H1 (cell line): ENCODE measurements around the gene NFIX. TPM values are rescaled to one million over a fixed set of nuclear protein-coding genes. Genes with fewer than 3 reads are reported as not detected.

Experiments used
- CTCF ChIA-PET: fragments of 300-600 bp; sonication (Branson Sonifier 250); formaldehyde crosslinking; loops from one replicate; lab custom pipeline; 2021; ENCODE audit not compliant: partially characterized antibody; lab: Charles Lee
- POLR2A ChIA-PET: fragments of 300-600 bp; sonication (Branson Sonifier 250); formaldehyde crosslinking; loops from one replicate; lab custom pipeline; 2021; ENCODE audit warnings: inconsistent platforms; ENCODE audit not compliant: partially characterized antibody; lab: Charles Lee
- DNase-seq, 2 experiments: peaks; one replicate each; pipeline versions ENCODE4 v3.0.0 to v3.0.0-alpha.2; 2010 to 2022; ENCODE audit warnings: low spot score in 2 of 2, low read depth in 1 of 2, mixed read lengths in 1 of 2
- FAIRE-seq: peaks from 2 replicates; lab custom pipeline; 2011; peaks lifted over from hg19 to GRCh38; lab: Jason Lieb, UNC
- H2AFZ ChIP-seq: 2 replicates; pipeline ENCODE4 v1.8.1; 2012; ENCODE audit warnings: low read length, inconsistent platforms
- H2AK5ac ChIP-seq: 2 replicates; pipeline ENCODE4 v1.6.1; 2013; ENCODE audit warnings: low read depth, low read length
- H2BK120ac ChIP-seq: replicated peaks from 2 replicates; pipeline ENCODE3; 2013; ENCODE audit warnings: low read depth, low read length, inconsistent platforms
- H2BK12ac ChIP-seq: 2 replicates; pipeline ENCODE4 v1.6.1; 2013; ENCODE audit warnings: low read depth, low read length
- H2BK15ac ChIP-seq: 2 replicates; pipeline ENCODE4 v1.6.1; 2013; ENCODE audit warnings: low read length
- H2BK20ac ChIP-seq: 2 replicates; pipeline ENCODE4 v1.6.1; 2013; ENCODE audit warnings: low read length
- H2BK5ac ChIP-seq: 2 replicates; pipeline ENCODE4 v1.6.1; 2013; ENCODE audit warnings: low read depth, low read length
- H3K14ac ChIP-seq: 2 replicates; pipeline ENCODE4 v1.6.1; 2013; ENCODE audit warnings: inconsistent platforms; ENCODE audit not compliant: insufficient read length
- H3K18ac ChIP-seq: 2 replicates; pipeline ENCODE4 v1.6.1; 2013; ENCODE audit warnings: low read length; ENCODE audit errors: extremely low read depth
- H3K23ac ChIP-seq: 2 replicates; pipeline ENCODE4 v1.6.1; 2013; ENCODE audit warnings: inconsistent platforms; ENCODE audit not compliant: insufficient read length
- H3K23me2 ChIP-seq: 2 replicates; pipeline ENCODE4 v1.6.1; 2013; ENCODE audit warnings: low read depth, low read length
- H3K27ac ChIP-seq: 2 replicates; pipeline ENCODE4 v1.6.1; 2011; ENCODE audit warnings: low read depth, low read length, inconsistent platforms
- H3K27me3 ChIP-seq, 4 experiments: replicated peaks in 1 of 4; 1 replicate in 1 of 4; 2 replicates in 3 of 4; pipeline versions ENCODE4 v1.6.1 to v1.8.1; 2011 to 2013; ENCODE audit warnings: low read length in 3 of 4, mild to moderate bottlenecking in 3 of 4, inconsistent platforms in 2 of 4, mixed read lengths in 2 of 4, moderate library complexity in 1 of 4; ENCODE audit not compliant: control insufficient read depth in 3 of 4, insufficient read depth in 3 of 4; ENCODE audit errors: extremely low read depth in 1 of 4
- H3K36me3 ChIP-seq, 4 experiments: 2 replicates each; pipeline versions ENCODE4 v1.6.1 to v1.8.1; 2011 to 2013; ENCODE audit warnings: mild to moderate bottlenecking in 4 of 4, low read length in 3 of 4, moderate library complexity in 2 of 4, control low read depth in 1 of 4, inconsistent platforms in 1 of 4; ENCODE audit not compliant: insufficient read depth in 4 of 4, control insufficient read depth in 2 of 4
- H3K4ac ChIP-seq: replicated peaks from 2 replicates; pipeline ENCODE3; 2013; ENCODE audit warnings: low read length, low read depth, mixed read lengths, inconsistent platforms; ENCODE audit not compliant: insufficient read length
- H3K4me1 ChIP-seq, 4 experiments: replicated peaks in 1 of 4; 1 replicate in 1 of 4; 2 replicates in 3 of 4; pipeline versions ENCODE4 v1.6.1 to v1.8.1; 2011 to 2013; ENCODE audit warnings: low read length in 3 of 4, inconsistent platforms in 2 of 4, mixed read lengths in 1 of 4; ENCODE audit not compliant: insufficient read depth in 4 of 4, control insufficient read depth in 3 of 4
- H3K4me2 ChIP-seq, 2 experiments: 2 replicates each; pipeline versions ENCODE4 v1.6.1 to v1.8.1; 2011 to 2013; ENCODE audit warnings: low read depth in 2 of 2, low read length in 2 of 2, control low read depth in 1 of 2, inconsistent platforms in 1 of 2, mild to moderate bottlenecking in 1 of 2; ENCODE audit not compliant: insufficient read depth in 1 of 2
- H3K4me3 ChIP-seq, 4 experiments: fragments of 200-600, 300-600 bp in 1 of 4; sonication (generic), shearing (Covaris generic), sonication (Bioruptor Twin) in 1 of 4; 2 replicates each; pipeline versions ENCODE4 v1.5.1 to v1.8.1; 2011 to 2016; ENCODE audit warnings: low read length in 4 of 4, low read depth in 3 of 4, control low read depth in 2 of 4, inconsistent platforms in 2 of 4, mild to moderate bottlenecking in 2 of 4, mixed read lengths in 1 of 4, moderate library complexity in 1 of 4; ENCODE audit not compliant: insufficient read depth in 2 of 4; ENCODE audit errors: extremely low read depth in 1 of 4
- H3K56ac ChIP-seq: replicated peaks from 2 replicates; pipeline ENCODE3; 2013; ENCODE audit warnings: low read depth, mild to moderate bottlenecking, mixed read lengths, low read length, inconsistent platforms; ENCODE audit not compliant: insufficient read length
- H3K79me1 ChIP-seq: 2 replicates; pipeline ENCODE4 v1.6.1; 2013; ENCODE audit warnings: low read depth, low read length, control low read depth
- H3K79me2 ChIP-seq, 2 experiments: 2 replicates each; pipeline versions ENCODE4 v1.6.1 to v1.8.1; 2012 to 2013; ENCODE audit warnings: low read length in 2 of 2, mild to moderate bottlenecking in 2 of 2, inconsistent platforms in 1 of 2; ENCODE audit not compliant: insufficient read depth in 2 of 2, control insufficient read depth in 1 of 2
- H3K9ac ChIP-seq, 4 experiments: replicated peaks in 1 of 4; 1 replicate in 1 of 4; 2 replicates in 3 of 4; pipeline versions ENCODE4 v1.6.1 to v1.8.1; 2011 to 2013; ENCODE audit warnings: low read depth in 3 of 4, low read length in 3 of 4, control low read depth in 2 of 4, mild to moderate bottlenecking in 2 of 4, moderate library complexity in 2 of 4, inconsistent platforms in 1 of 4; ENCODE audit errors: extremely low read depth in 1 of 4
- H3K9me3 ChIP-seq, 2 experiments: 2 replicates each; pipeline versions ENCODE4 v1.6.1 to v1.8.1; 2012 to 2013; ENCODE audit warnings: mild to moderate bottlenecking in 2 of 2, moderate library complexity in 2 of 2, control low read depth in 1 of 2, inconsistent platforms in 1 of 2, low read depth in 1 of 2, low read length in 1 of 2, mixed read lengths in 1 of 2; ENCODE audit not compliant: insufficient read depth in 2 of 2
- H4K20me1 ChIP-seq, 2 experiments: replicated peaks in 1 of 2; 2 replicates each; pipeline versions ENCODE3 to v1.8.1; 2011 to 2013; ENCODE audit warnings: inconsistent platforms in 2 of 2, low read length in 2 of 2, mild to moderate bottlenecking in 1 of 2; ENCODE audit not compliant: insufficient read depth in 2 of 2, control insufficient read depth in 1 of 2
- H4K5ac ChIP-seq: 2 replicates; pipeline ENCODE4 v1.6.1; 2013; ENCODE audit warnings: low read length, low read depth, mixed read lengths, inconsistent platforms; ENCODE audit not compliant: insufficient read length
- H4K8ac ChIP-seq: 2 replicates; pipeline ENCODE4 v1.8.0; 2013; ENCODE audit warnings: mild to moderate bottlenecking, moderate library complexity, low read length, inconsistent platforms; ENCODE audit not compliant: insufficient read depth; ENCODE audit errors: extremely low read depth
- H4K91ac ChIP-seq: replicated peaks from 2 replicates; pipeline ENCODE3; 2013; ENCODE audit warnings: low read length, mixed read lengths, inconsistent platforms; ENCODE audit not compliant: insufficient read length
- CEBPB ChIP-seq: IDR thresholded peaks from 2 replicates; pipeline ENCODE4 v1.6.1; 2012; ENCODE audit warnings: low read depth, low read length
- POLR2AphosphoS5 ChIP-seq: IDR thresholded peaks from 2 replicates; pipeline ENCODE4 v1.6.1; 2011; ENCODE audit warnings: low read depth, low read length
- WGBS, 2 experiments: shearing (Covaris generic) in 1 of 2; methylation state at CpG; one replicate each; pipeline versions ENCODE4 v1.1.6 to v1.1.7; 2013 to 2015; ENCODE audit warnings: low lambda C conversion rate in 2 of 2, mixed read lengths in 2 of 2, inconsistent platforms in 1 of 2, low coverage in 1 of 2, missing lambda C conversion rate in 1 of 2; ENCODE audit not compliant: insufficient replicate concordance in 2 of 2, insufficient coverage in 1 of 2, insufficient read length in 1 of 2; ENCODE audit errors: extremely low coverage in 1 of 2, missing lambda C conversion rate in 1 of 2; 5-methylcytosine and 5-hydroxymethylcytosine counted together
- polyA plus RNA-seq, 7 experiments: library from polyadenylated mRNA; depleted of rRNA in 3 of 7; stranded (reverse) in 5 of 7; unstranded in 2 of 7; fragments of >200 nt in 5 of 7; fragments of 200-250 nt in 2 of 7; gene quantifications; 1 replicate in 5 of 7; 2 replicates in 1 of 7; 4 replicates in 1 of 7; pipeline versions ENCODE4 v1.2.1 to v1.2.3, GENCODE V29; 2011 to 2013; ENCODE audit warnings: missing spikeins in 2 of 7, mixed read lengths in 2 of 7
- total RNA-seq: library from RNA; stranded (reverse); fragmentation: NEBNext Ultra II Directional; extraction: Animal tissue kit (Norgen Biotek cat#: 25700); gene quantifications from 2 replicates; pipeline ENCODE4 v1.2.1, GENCODE V29; 2021

NFIX gene
- total and polyA plus RNA-seq, 2 of the 8 experiments (the other 6 are each of a cell fraction or from before 2014, with no cell fraction given) = 0.03 to 0.20 TPM

DNA sequence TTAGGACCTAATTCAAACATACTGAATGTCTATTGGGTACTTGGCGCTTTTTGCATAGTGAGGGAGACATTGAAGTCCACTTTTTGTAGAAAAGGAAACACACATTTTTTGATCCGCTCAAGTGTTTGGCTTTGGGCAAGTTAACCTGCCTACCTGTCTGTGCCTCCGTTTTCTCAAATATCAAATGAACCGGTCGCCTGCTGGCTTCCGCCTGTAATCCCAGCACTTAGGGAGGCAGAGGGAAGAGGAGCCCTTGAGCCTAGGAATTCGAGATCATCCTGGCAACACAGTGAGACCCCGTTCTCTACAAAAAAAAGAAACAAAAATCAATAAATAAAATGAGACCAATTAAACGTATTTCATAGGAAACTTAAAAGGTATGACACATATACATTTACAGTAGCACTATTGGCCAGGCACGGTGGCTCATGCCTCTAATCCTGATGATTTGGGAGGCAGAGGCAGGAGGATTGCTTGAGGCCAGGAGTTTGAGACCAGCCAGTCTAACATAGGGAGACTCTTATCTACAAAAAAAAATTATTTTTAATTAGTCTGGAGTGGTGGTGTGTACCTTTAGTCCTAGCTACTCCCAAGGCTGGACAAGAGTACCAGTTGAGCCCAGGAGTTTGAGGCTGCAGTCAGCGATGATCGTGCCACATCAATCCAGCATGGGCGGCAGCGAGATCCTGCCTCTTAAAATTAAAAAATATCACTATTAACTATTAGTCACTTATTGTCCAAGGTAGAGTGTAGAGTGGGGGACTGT lies 48.4 kb upstream of the NFIX start:
- H3K14ac ChIP-seq = no peak overlapping the region
- no peak overlapping the region for H2BK120ac ChIP-seq
- H3K4me2 ChIP-seq = peak overlapping the region; percentile 79 to 80
- H3K9ac ChIP-seq = peak overlapping the region; percentile 62 to 94 (median 86)
- H3K4me1 ChIP-seq = peaks cover 0 to 3% (median under 1%) of the 10 kb centered on the region in 4 experiments; a peak in 1 of 7 replicates
- H3K23ac ChIP-seq = no peak overlapping the region
- H4K8ac ChIP-seq = no peak overlapping the region
- WGBS, 2 experiments = 61% methylated on average over 14 of the region's 14 CpGs; no CpG with 5 or more reads in 1 of the 2 experiments
- no peak overlapping the region for H3K18ac ChIP-seq
- no peak overlapping the region for H2AFZ ChIP-seq
- no peak overlapping the region for H4K5ac ChIP-seq
- no peak overlapping the region for H2BK12ac ChIP-seq
- H3K79me2 ChIP-seq = peaks cover 0 to 19% of the 10 kb centered on the region in 2 experiments; a peak in 2 of 4 replicates
- peaks cover 27 to 66% (median 45%) of the 10 kb centered on the region in 4 experiments for H3K36me3 ChIP-seq
- no peak overlapping the region for H4K91ac ChIP-seq
- no peak overlapping the region for H3K56ac ChIP-seq
- no peaks in the 10 kb centered on the region for H3K23me2 ChIP-seq
- peak overlapping the region; percentile 96; the same call in 1 of the 2 replicates for H3K27ac ChIP-seq
- FAIRE-seq = no peak
- H3K27me3 ChIP-seq = no peaks in the 10 kb centered on the region
- peaks cover 2% of the 10 kb centered on the region; the same call in 1 of the 2 replicates for H3K79me1 ChIP-seq
- H3K4ac ChIP-seq = no peak overlapping the region
- no peaks in the 10 kb centered on the region for H3K9me3 ChIP-seq
- peak overlapping the region; percentile 77 to 93 (median 90) for H3K4me3 ChIP-seq
- no peak overlapping the region for H2BK20ac ChIP-seq
- no peak for DNase-seq
- peaks cover 5% of the 10 kb centered on the region in 2 experiments for H4K20me1 ChIP-seq
- ChIA-PET CTCF (interaction anchor here (0.9 to 2.2 kb wide), 3 partner anchors 18 to 147 kb away, joined by 3 to 5 read pairs (median 4); no protein-coding TSS in a partner anchor), POLR2A (interaction anchor here (0.6 to 4.0 kb wide), 25 partner anchors 8 to 210 kb away, joined by 3 to 43 read pairs (median 6); partner anchors contain the start of genes CALR, DNASE2, FARSA and GADD45GIP1)
- H2AK5ac ChIP-seq = no peak overlapping the region
- TF ChIP-seq POLR2AphosphoS5 = peak; percentile 43; the same call in 1 of the 2 replicates
- TF ChIP-seq CEBPB = no peak
- no peak overlapping the region for H2BK15ac ChIP-seq
- peak overlapping the region; percentile 58; the same call in 1 of the 2 replicates for H2BK5ac ChIP-seq
